HEK293 (cell line): ENCODE results near the gene CDC34.

ENCODE experiments used
- CTCF ChIA-PET: fragments of 350-600 bp; formaldehyde crosslinking; extraction: SDS; loops from one replicate; lab custom pipeline; 2021; ENCODE audit warnings: antibody characterized with exemption; lab: Yijun Ruan, JAX
- POLR2A ChIA-PET: fragments of 300-600 bp; formaldehyde crosslinking; extraction: SDS; loops from one replicate; lab custom pipeline; 2020; ENCODE audit warnings: antibody characterized with exemption, inconsistent platforms; lab: Yijun Ruan, JAX
- H3K27ac ChIP-seq: fragments of 200-500 bp; sonication (Bioruptor generic); 2 replicates; pipeline ENCODE4 v1.5.1; 2014; ENCODE audit warnings: low read depth, low read length, control low read depth, inconsistent platforms; ENCODE audit errors: extremely low read depth
- H3K36me3 ChIP-seq, 2 experiments: fragments of 200-500 bp in 1 of 2; sonication (Bioruptor generic) in 1 of 2; 1 replicate in 1 of 2; 2 replicates in 1 of 2; pipeline ENCODE4 v1.5.1; 2014 to 2017; ENCODE audit warnings: inconsistent platforms in 2 of 2, low read length in 2 of 2; ENCODE audit not compliant: control insufficient read depth in 2 of 2, insufficient read depth in 1 of 2
- H3K4me1 ChIP-seq: fragments of 200-500 bp; sonication (Bioruptor generic); 2 replicates; pipeline ENCODE4 v1.5.1; 2014; ENCODE audit warnings: mild to moderate bottlenecking, low read length, inconsistent platforms; ENCODE audit not compliant: control insufficient read depth, insufficient read depth
- H3K4me3 ChIP-seq: 2 replicates; pipeline ENCODE4 v1.5.1; 2011; ENCODE audit warnings: low read depth, mild to moderate bottlenecking, control low read depth, low read length, moderate library complexity
- H3K9me3 ChIP-seq: fragments of 200-500 bp; sonication (Bioruptor generic); 2 replicates; pipeline ENCODE4 v1.5.1; 2014; ENCODE audit warnings: low read depth, low read length, inconsistent platforms; ENCODE audit not compliant: control insufficient read depth, insufficient read depth
- AEBP2 ChIP-seq: fragments of 450-650 bp; formaldehyde crosslinking; IDR thresholded peaks from 2 replicates; pipeline ENCODE4 v1.5.1; 2016; ENCODE audit warnings: missing biosample characterization, missing genetic modification characterization, borderline replicate concordance
- KLF8 ChIP-seq: fragments of 450-650 bp; formaldehyde crosslinking; IDR thresholded peaks from 2 replicates; pipeline ENCODE4 v1.5.1; 2016; ENCODE audit warnings: missing biosample characterization, missing genetic modification characterization
- MEIS1 ChIP-seq: sonication (generic); formaldehyde crosslinking; IDR thresholded peaks from 2 replicates; pipeline ENCODE4 v1.8.1; 2022; ENCODE audit warnings: missing genetic modification reagents, mild to moderate bottlenecking, borderline replicate concordance
- OVOL3 ChIP-seq: fragments of 450-650 bp; formaldehyde crosslinking; IDR thresholded peaks from 2 replicates; pipeline ENCODE4 v1.5.1; 2016; ENCODE audit warnings: missing biosample characterization, missing genetic modification characterization
- PRDM2 ChIP-seq: fragments of 450-650 bp; formaldehyde crosslinking; IDR thresholded peaks from 2 replicates; pipeline ENCODE4 v1.5.1; 2016; ENCODE audit warnings: missing biosample characterization, missing genetic modification characterization, borderline replicate concordance
- PRDM6 ChIP-seq: fragments of 450-650 bp; formaldehyde crosslinking; IDR thresholded peaks from 2 replicates; pipeline ENCODE4 v1.5.1; 2017; ENCODE audit warnings: missing biosample characterization, missing genetic modification characterization
- YY1 ChIP-seq: fragments of 450-650 bp; formaldehyde crosslinking; IDR thresholded peaks from 2 replicates; pipeline ENCODE4 v1.5.1; 2018; ENCODE audit warnings: missing biosample characterization, missing genetic modification characterization
- ZBTB7A ChIP-seq: fragments of 450-650 bp; formaldehyde crosslinking; IDR thresholded peaks from 2 replicates; pipeline ENCODE4 v1.5.1; 2016; ENCODE audit warnings: low read depth, missing biosample characterization, missing genetic modification characterization
- ZEB2 ChIP-seq: fragments of 450-650 bp; formaldehyde crosslinking; IDR thresholded peaks from 2 replicates; pipeline ENCODE4 v1.5.1; 2016; ENCODE audit warnings: missing biosample characterization, missing genetic modification characterization
- ZIC2 ChIP-seq: fragments of 450-650 bp; formaldehyde crosslinking; IDR thresholded peaks from 2 replicates; pipeline ENCODE4 v1.5.1; 2016; ENCODE audit warnings: missing biosample characterization, missing genetic modification characterization
- ZNF140 ChIP-seq: fragments of 450-650 bp; formaldehyde crosslinking; IDR thresholded peaks from 2 replicates; pipeline ENCODE4 v1.5.1; 2016; ENCODE audit warnings: missing biosample characterization, missing genetic modification characterization
- ZNF16 ChIP-seq: fragments of 450-650 bp; formaldehyde crosslinking; IDR thresholded peaks from 2 replicates; pipeline ENCODE4 v1.5.1; 2016; ENCODE audit warnings: low read depth, missing biosample characterization, missing genetic modification characterization
- ZNF174 ChIP-seq: fragments of 450-650 bp; formaldehyde crosslinking; IDR thresholded peaks from 2 replicates; pipeline ENCODE4 v1.5.0; 2017; ENCODE audit warnings: missing biosample characterization, mild to moderate bottlenecking, missing genetic modification characterization
- ZNF23 ChIP-seq: fragments of 450-650 bp; formaldehyde crosslinking; IDR thresholded peaks from 2 replicates; pipeline ENCODE4 v1.5.1; 2016; ENCODE audit warnings: missing biosample characterization, missing genetic modification characterization, borderline replicate concordance
- ZNF341 ChIP-seq: fragments of 450-650 bp; formaldehyde crosslinking; IDR thresholded peaks from 2 replicates; pipeline ENCODE4; 2016; ENCODE audit warnings: low read depth, missing biosample characterization, missing genetic modification characterization
- ZNF350 ChIP-seq: fragments of 450-650 bp; formaldehyde crosslinking; IDR thresholded peaks from 2 replicates; pipeline ENCODE4 v1.5.0; 2017; ENCODE audit warnings: missing biosample characterization, mild to moderate bottlenecking, missing genetic modification characterization
- ZNF37A ChIP-seq: fragments of 450-650 bp; IDR thresholded peaks from 2 replicates; pipeline ENCODE4 v1.5.1; 2018; ENCODE audit warnings: missing biosample characterization, missing genetic modification characterization
- ZNF529 ChIP-seq: fragments of 450-650 bp; formaldehyde crosslinking; IDR thresholded peaks from 2 replicates; pipeline ENCODE4 v1.5.1; 2017; ENCODE audit warnings: missing genetic modification characterization, missing biosample characterization; ENCODE audit not compliant: insufficient replicate concordance
- ZNF571 ChIP-seq: fragments of 450-650 bp; formaldehyde crosslinking; IDR thresholded peaks from 2 replicates; pipeline ENCODE4 v1.5.0; 2017; ENCODE audit warnings: missing biosample characterization, missing genetic modification characterization
- ZNF658 ChIP-seq: fragments of 450-650 bp; formaldehyde crosslinking; IDR thresholded peaks from 2 replicates; pipeline ENCODE4; 2016; ENCODE audit warnings: missing biosample characterization, missing genetic modification characterization
- ZNF660 ChIP-seq: fragments of 450-650 bp; IDR thresholded peaks from 2 replicates; pipeline ENCODE4 v1.5.1; 2018; ENCODE audit warnings: missing biosample characterization, mild to moderate bottlenecking, missing genetic modification characterization
- ZNF76 ChIP-seq: fragments of 450-650 bp; formaldehyde crosslinking; IDR thresholded peaks from 2 replicates; pipeline ENCODE4; 2016; ENCODE audit warnings: low read depth, missing biosample characterization, missing genetic modification characterization, borderline replicate concordance
- ZSCAN18 ChIP-seq: fragments of 450-650 bp; formaldehyde crosslinking; IDR thresholded peaks from 2 replicates; pipeline ENCODE4 v1.5.1; 2016; ENCODE audit warnings: missing biosample characterization, missing genetic modification characterization
- ZSCAN23 ChIP-seq: fragments of 450-650 bp; formaldehyde crosslinking; IDR thresholded peaks from 2 replicates; pipeline ENCODE4 v1.5.1; 2016; ENCODE audit warnings: missing biosample characterization, missing genetic modification characterization
- ZSCAN30 ChIP-seq: fragments of 450-650 bp; IDR thresholded peaks from 2 replicates; pipeline ENCODE4 v1.5.1; 2018; ENCODE audit warnings: missing biosample characterization, mild to moderate bottlenecking, missing genetic modification characterization, moderate library complexity

The CDC34 gene

GRCh38 chr19:491146-491741 is 40.3 kb upstream of the CDC34 start:
- POLR2A ChIA-PET: interaction anchor here (0.6 to 0.7 kb wide), 3 partner anchors 18 to 82 kb away, joined by 3 read pairs; no protein-coding TSS in a partner anchor
- CTCF ChIA-PET: interaction anchor here (0.7 to 1.1 kb wide), 4 partner anchors 11 to 1055 kb away, joined by 3 to 4 read pairs (median 3); no protein-coding TSS in a partner anchor
- TF ChIP-seq YY1 (tag by site-specific recombination) (no peak), ZNF76 (tag by site-specific recombination) (no peak), ZNF658 (tag by site-specific recombination) (no peak), ZNF341 (tag by site-specific recombination) (no peak), ZNF140 (tag by site-specific recombination) (no peak), ZNF174 (tag by site-specific recombination) (no peak), PRDM2 (tag by site-specific recombination) (no peak), PRDM6 (no peak), ZNF16 (tag by site-specific recombination) (no peak), ZNF23 (tag by site-specific recombination) (no peak), ZBTB7A (tag by site-specific recombination) (no peak)
- Histone ChIP-seq H3K27ac (no peak overlapping the region), H3K36me3 (no peaks in the 10 kb centered on the region), H3K9me3 (no peaks in the 10 kb centered on the region), H3K4me3 (no peak overlapping the region), H3K4me1 (no peaks in the 10 kb centered on the region)

- no peaks in the 10 kb centered on the region for H3K4me1 ChIP-seq
- H3K36me3 ChIP-seq: no peaks in the 10 kb centered on the region
- ChIA-PET POLR2A (no interaction called here), CTCF (interaction anchor here (1.1 kb wide), 1 partner anchor 19 kb away, joined by 4 read pairs; no protein-coding TSS in a partner anchor)
- no peaks in the 10 kb centered on the region for H3K9me3 ChIP-seq
- H3K4me3 ChIP-seq: no peak overlapping the region
- H3K27ac ChIP-seq: no peak overlapping the region
- TF ChIP-seq ZNF37A (tag by site-specific recombination) (no peak), ZEB2 (tag by site-specific recombination) (no peak), ZSCAN30 (tag by site-specific recombination) (no peak), ZNF529 (tag by site-specific recombination) (no peak), MEIS1 (CRISPR knock-in tag) (no peak), ZNF660 (tag by site-specific recombination) (no peak), KLF8 (no peak), ZNF571 (no peak), ZNF350 (tag by site-specific recombination) (no peak), AEBP2 (tag by site-specific recombination) (no peak), ZSCAN23 (no peak), ZSCAN18 (tag by site-specific recombination) (no peak), ZNF174 (tag by site-specific recombination) (no peak), ZIC2 (no peak), OVOL3 (tag by site-specific recombination) (no peak)
Observed at GRCh38 chr19:492091-492531, 39.4 kb upstream of the CDC34 start.
